Mononuclear cell (primary cell): ENCODE results near the gene CHRM3. TPM values are rescaled to one million over a fixed set of nuclear protein-coding genes. Genes with fewer than 3 reads are reported as not detected.

ENCODE experiments used
- H3K27me3 ChIP-seq: 2 replicates; pipeline ENCODE4 v1.6.0; 2011; ENCODE audit warnings: low read length, control low read depth; ENCODE audit not compliant: insufficient read depth
- H3K4me1 ChIP-seq: 2 replicates; pipeline ENCODE4 v1.5.1; 2011; ENCODE audit warnings: mild to moderate bottlenecking, low read length, control low read depth; ENCODE audit not compliant: insufficient read depth
- H3K4me3 ChIP-seq: 2 replicates; pipeline ENCODE4 v1.5.1; 2011; ENCODE audit warnings: mild to moderate bottlenecking, low read length, moderate library complexity
- H3K9me3 ChIP-seq: 2 replicates; pipeline ENCODE4 v1.5.1; 2011; ENCODE audit warnings: low read depth, mild to moderate bottlenecking, control low read depth, low read length
- total RNA-seq: library from RNA; depleted of rRNA; stranded (reverse); fragments of >200 nt; gene quantifications from one replicate; pipeline ENCODE4 v1.2.3, GENCODE V29; 2012

The CHRM3 gene
- total RNA-seq, 1 donor: 0.10 TPM

DNA sequence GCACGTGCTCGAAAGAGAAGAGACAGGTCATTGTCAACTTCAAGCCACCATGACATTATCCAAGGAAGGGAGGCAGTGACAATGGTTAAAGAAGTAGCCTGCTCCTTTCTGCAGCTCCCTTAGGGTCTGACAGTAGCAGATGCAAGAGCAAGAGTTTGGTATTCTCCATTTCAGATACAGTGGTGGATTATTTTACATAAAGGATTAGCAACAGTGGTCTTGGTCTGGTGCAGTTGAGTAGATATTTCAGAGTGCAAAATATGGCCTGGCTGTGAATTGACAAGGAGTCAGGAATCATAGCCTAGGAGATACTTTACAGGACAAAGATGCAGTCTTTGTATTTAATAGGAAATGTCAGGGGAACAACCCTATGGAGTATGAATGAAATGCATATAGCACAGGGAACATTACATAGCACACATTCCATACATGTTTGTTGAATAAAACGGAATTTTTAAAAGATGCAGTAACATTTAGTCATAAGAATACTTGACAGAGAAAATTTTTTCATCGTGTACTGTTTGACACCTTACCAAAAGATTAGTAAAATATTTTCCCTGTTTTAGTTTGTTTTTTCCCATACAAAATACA lies 41.8 kb downstream of the CHRM3 start:
- no peaks in the 10 kb centered on the region for H3K27me3 ChIP-seq
- no peaks in the 10 kb centered on the region for H3K4me1 ChIP-seq
- H3K9me3 ChIP-seq: no peaks in the 10 kb centered on the region
- H3K4me3 ChIP-seq: no peak overlapping the region

DNA sequence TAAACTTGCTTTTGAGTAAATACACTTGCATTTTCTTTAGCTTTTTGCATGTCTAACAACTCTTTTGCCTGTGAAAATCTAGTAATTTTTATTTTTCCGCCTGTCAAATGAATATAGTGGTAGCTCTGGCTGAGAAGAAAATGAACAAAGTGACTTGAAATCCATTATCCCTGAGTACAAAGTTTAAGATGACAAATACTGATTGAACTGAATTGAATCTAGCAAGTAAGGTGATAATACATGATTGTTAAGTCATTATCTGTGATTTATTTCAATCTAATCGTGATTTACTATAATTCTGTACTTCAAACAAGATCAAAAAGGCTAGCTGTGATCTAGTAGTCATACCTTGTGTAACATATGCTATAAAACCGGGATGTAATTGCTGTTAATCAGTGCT lies 42.8 kb downstream of the CHRM3 start:
- no peak overlapping the region for H3K4me3 ChIP-seq
- H3K27me3 ChIP-seq: no peaks in the 10 kb centered on the region
- H3K9me3 ChIP-seq: no peaks in the 10 kb centered on the region
- H3K4me1 ChIP-seq: no peaks in the 10 kb centered on the region

DNA sequence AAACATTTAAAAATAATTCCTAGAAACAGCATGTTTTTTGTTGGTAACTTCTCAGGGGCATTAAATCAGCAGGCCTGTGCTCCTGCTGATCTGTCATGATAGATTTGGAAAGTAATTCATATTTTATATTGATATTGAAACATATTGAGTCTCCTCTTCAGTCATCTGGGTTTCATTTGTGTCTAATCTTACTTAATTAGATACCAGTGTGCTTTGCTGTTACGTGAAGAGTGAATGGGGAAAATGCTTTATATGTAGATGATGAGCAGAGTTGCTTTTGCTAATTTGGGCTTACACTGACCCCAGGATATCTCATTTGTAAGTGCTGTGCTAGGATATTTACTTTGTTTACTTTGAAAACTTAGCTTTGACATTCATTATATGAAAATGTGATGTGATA lies 45.9 kb downstream of the CHRM3 start:
- Histone ChIP-seq H3K9me3 (no peaks in the 10 kb centered on the region), H3K27me3 (no peaks in the 10 kb centered on the region), H3K4me1 (no peaks in the 10 kb centered on the region), H3K4me3 (no peak overlapping the region)

DNA sequence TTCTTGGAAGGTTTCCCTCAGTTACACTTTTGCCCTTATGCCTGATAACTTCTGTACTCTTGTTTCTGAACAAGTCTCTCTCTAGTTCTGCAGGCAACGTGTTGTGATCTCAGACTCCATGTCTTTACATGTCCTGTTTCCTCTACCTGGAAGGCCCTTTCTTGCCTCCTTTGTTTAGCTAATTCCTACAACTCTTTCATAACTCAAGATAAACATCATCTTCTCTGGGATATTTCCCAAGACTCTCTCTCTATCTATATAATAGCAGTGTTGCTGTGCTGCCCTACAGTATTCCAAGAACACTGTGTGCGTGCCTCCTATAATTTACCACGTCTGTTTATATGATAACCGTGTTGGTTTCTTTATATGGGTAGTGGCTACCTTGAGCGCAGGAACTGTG lies 47.8 kb downstream of the CHRM3 start:
- no peaks in the 10 kb centered on the region for H3K9me3 ChIP-seq
- no peak overlapping the region for H3K4me3 ChIP-seq
- no peaks in the 10 kb centered on the region for H3K4me1 ChIP-seq
- no peaks in the 10 kb centered on the region for H3K27me3 ChIP-seq
